SK-N-SH (cell line): ENCODE measurements around the gene MAP3K6. TPM values are rescaled to one million over a fixed set of nuclear protein-coding genes. Genes with fewer than 3 reads are reported as not detected.

ENCODE experiments used
- CTCF ChIA-PET: fragments of 300-600, 350-600 bp; formaldehyde crosslinking; extraction: SDS; loops from one replicate; lab custom pipeline; 2021; lab: Yijun Ruan, JAX
- POLR2A ChIA-PET: fragments of 350-600 bp; sonication (Branson Sonifier 250); formaldehyde crosslinking; extraction: SDS; loops from one replicate; lab custom pipeline; 2020; ENCODE audit warnings: antibody characterized with exemption, inconsistent platforms; lab: Yijun Ruan, JAX
- DNase-seq: peaks from one replicate; pipeline ENCODE4 v3.0.0; 2012
- H2AFZ ChIP-seq: fragments of 200-600 bp; sonication (generic); 2 replicates; pipeline ENCODE4 v1.8.1; 2016; ENCODE audit warnings: antibody characterized with exemption, mild to moderate bottlenecking, low read depth
- H3F3A ChIP-seq: fragments of 200-600 bp; sonication (generic); replicated peaks from 2 replicates; pipeline ENCODE3; 2016; ENCODE audit warnings: antibody characterized with exemption, mild to moderate bottlenecking; ENCODE audit not compliant: insufficient read depth
- H3K27ac ChIP-seq, 2 experiments: fragments of 200-500 bp in 1 of 2; fragments of 200-600 bp in 1 of 2; sonication (Bioruptor generic) in 1 of 2; sonication (generic), shearing (Covaris generic) in 1 of 2; 2 replicates each; pipeline versions ENCODE4 v1.5.1 to v1.6.1; 2014 to 2016; ENCODE audit warnings: low read depth in 2 of 2, inconsistent platforms in 1 of 2, low read length in 1 of 2, mild to moderate bottlenecking in 1 of 2, mixed read lengths in 1 of 2
- H3K27me3 ChIP-seq: fragments of 200-600 bp; sonication (generic), shearing (Covaris generic); 2 replicates; pipeline ENCODE4 v1.6.1; 2016; ENCODE audit warnings: mixed run types; ENCODE audit not compliant: insufficient read depth
- H3K36me3 ChIP-seq, 2 experiments: fragments of 200-500 bp in 1 of 2; fragments of 200-600 bp in 1 of 2; sonication (Bioruptor generic) in 1 of 2; sonication (generic) in 1 of 2; replicated peaks in 1 of 2; 2 replicates each; pipeline versions ENCODE3 to v1.5.1; 2014 to 2016; ENCODE audit warnings: low read length in 1 of 2, mild to moderate bottlenecking in 1 of 2; ENCODE audit not compliant: insufficient read depth in 2 of 2, control insufficient read depth in 1 of 2
- H3K4me1 ChIP-seq, 2 experiments: fragments of 200-500 bp in 1 of 2; fragments of 200-600 bp in 1 of 2; sonication (Bioruptor generic) in 1 of 2; sonication (generic), shearing (Covaris generic) in 1 of 2; 2 replicates each; pipeline versions ENCODE4 v1.5.1 to v1.6.1; 2014 to 2016; ENCODE audit warnings: low read depth in 1 of 2, low read length in 1 of 2, mixed run types in 1 of 2; ENCODE audit not compliant: insufficient read depth in 2 of 2, control insufficient read depth in 1 of 2
- H3K4me2 ChIP-seq: fragments of 200-600 bp; sonication (generic), shearing (Covaris generic); 2 replicates; pipeline ENCODE4 v1.6.1; 2017; ENCODE audit warnings: mixed run types
- H3K4me3 ChIP-seq, 2 experiments: fragments of 200-500 bp in 1 of 2; fragments of 200-600 bp in 1 of 2; sonication (Bioruptor generic) in 1 of 2; sonication (generic), shearing (Covaris generic) in 1 of 2; 2 replicates each; pipeline versions ENCODE4 v1.5.1 to v1.8.1; 2014 to 2016; ENCODE audit warnings: low read depth in 2 of 2, inconsistent platforms in 1 of 2, low read length in 1 of 2, mild to moderate bottlenecking in 1 of 2, mixed read lengths in 1 of 2, moderate library complexity in 1 of 2
- H3K79me2 ChIP-seq: fragments of 200-600 bp; sonication (generic); 2 replicates; pipeline ENCODE4 v1.8.1; 2017; ENCODE audit warnings: mild to moderate bottlenecking; ENCODE audit not compliant: insufficient read depth
- H3K9ac ChIP-seq: fragments of 200-600 bp; sonication (generic); 2 replicates; pipeline ENCODE4 v1.6.1; 2017; ENCODE audit warnings: mixed run types
- H3K9me2 ChIP-seq: fragments of 200-600 bp; sonication (generic); 2 replicates; pipeline ENCODE4 v1.6.1; 2017; ENCODE audit warnings: mixed run types
- H3K9me3 ChIP-seq: fragments of 200-600 bp; sonication (generic); 2 replicates; pipeline ENCODE4 v1.6.1; 2017; ENCODE audit warnings: mixed run types, mild to moderate bottlenecking, moderate library complexity
- H4K20me1 ChIP-seq: fragments of 200-600 bp; sonication (generic); 2 replicates; pipeline ENCODE4 v1.6.1; 2017; ENCODE audit warnings: mild to moderate bottlenecking, mixed run types; ENCODE audit not compliant: insufficient read depth
- CHD2 ChIP-seq: fragments of 150-350 bp; IDR thresholded peaks from 2 replicates; pipeline ENCODE4 v1.6.1; 2018; ENCODE audit warnings: low read length; ENCODE audit not compliant: partially characterized antibody
- ELF1 ChIP-seq: IDR thresholded peaks from 2 replicates; pipeline ENCODE4 v1.4.0; 2012
- FOXJ3 ChIP-seq: sonication (generic); formaldehyde crosslinking; IDR thresholded peaks from 2 replicates; pipeline ENCODE4 v1.5.1; 2020; ENCODE audit warnings: mild to moderate bottlenecking, missing genetic modification reagents
- FOXM1 ChIP-seq: IDR thresholded peaks from 2 replicates; pipeline ENCODE4 v1.4.0; 2012; ENCODE audit warnings: low read depth, mild to moderate bottlenecking
- GABPA ChIP-seq: IDR thresholded peaks from 2 replicates; pipeline ENCODE4 v1.4.0; 2012; ENCODE audit warnings: low read depth, mild to moderate bottlenecking
- GATA2 ChIP-seq: sonication (generic); formaldehyde crosslinking; IDR thresholded peaks from 2 replicates; pipeline ENCODE4 v1.5.0; 2020; ENCODE audit warnings: mild to moderate bottlenecking, missing genetic modification reagents
- MXI1 ChIP-seq: IDR thresholded peaks from 2 replicates; pipeline ENCODE4 v1.6.1; 2012; ENCODE audit warnings: mild to moderate bottlenecking, low read depth, low read length, improper control_type of control experiment
- RCOR1 ChIP-seq: fragments of 150-350 bp; IDR thresholded peaks from 2 replicates; pipeline ENCODE4 v1.6.1; 2017; ENCODE audit warnings: antibody characterized with exemption, low read length
- RFX5 ChIP-seq: IDR thresholded peaks from 2 replicates; pipeline ENCODE4 v1.6.1; 2012; ENCODE audit warnings: mild to moderate bottlenecking, improper control_type of control experiment, low read length
- SIN3A ChIP-seq: IDR thresholded peaks from 2 replicates; pipeline ENCODE4 v1.6.1; 2012; ENCODE audit warnings: low read depth, mild to moderate bottlenecking, low read length, moderate library complexity, borderline replicate concordance
- TCF12 ChIP-seq: IDR thresholded peaks from 2 replicates; pipeline ENCODE4 v1.4.0; 2012
- WGBS: methylation state at CpG from one replicate; pipeline ENCODE4 v1.1.6; 2017; ENCODE audit warnings: low lambda C conversion rate; 5-methylcytosine and 5-hydroxymethylcytosine counted together
- polyA plus RNA-seq, 3 experiments: library from polyadenylated mRNA; depleted of rRNA; stranded (reverse); fragments of >200 nt; gene quantifications; 2 replicates each; pipeline ENCODE4 v1.2.3, GENCODE V29; 2012
- TF ChIP-seq, protein P1 (sequence below): IDR thresholded peaks from 2 replicates; pipeline ENCODE4 v1.4.0; 2012; ENCODE audit warnings: low read depth, borderline replicate concordance
- TF ChIP-seq, protein P2 (sequence below): IDR thresholded peaks from 2 replicates; pipeline ENCODE4 v1.6.1; 2012; ENCODE audit warnings: mild to moderate bottlenecking, low read depth, low read length, moderate library complexity
- TF ChIP-seq, protein P3 (sequence below): IDR thresholded peaks from 2 replicates; pipeline ENCODE4; 2012
- TF ChIP-seq, protein P4 (sequence below): fragments of 150-350 bp; IDR thresholded peaks from 2 replicates; pipeline ENCODE4 v1.6.1; 2016; ENCODE audit warnings: mild to moderate bottlenecking, low read depth, low read length
- TF ChIP-seq, protein P5 (sequence below): fragments of 150-350 bp; IDR thresholded peaks from 2 replicates; pipeline ENCODE4 v1.6.1; 2017; ENCODE audit warnings: antibody characterized with exemption, low read length, low read depth, borderline replicate concordance

MAP3K6 gene
- polyA plus RNA-seq, 1 of the 3 experiments (the other 2 are of a cell fraction): 17.3 TPM

DNA sequence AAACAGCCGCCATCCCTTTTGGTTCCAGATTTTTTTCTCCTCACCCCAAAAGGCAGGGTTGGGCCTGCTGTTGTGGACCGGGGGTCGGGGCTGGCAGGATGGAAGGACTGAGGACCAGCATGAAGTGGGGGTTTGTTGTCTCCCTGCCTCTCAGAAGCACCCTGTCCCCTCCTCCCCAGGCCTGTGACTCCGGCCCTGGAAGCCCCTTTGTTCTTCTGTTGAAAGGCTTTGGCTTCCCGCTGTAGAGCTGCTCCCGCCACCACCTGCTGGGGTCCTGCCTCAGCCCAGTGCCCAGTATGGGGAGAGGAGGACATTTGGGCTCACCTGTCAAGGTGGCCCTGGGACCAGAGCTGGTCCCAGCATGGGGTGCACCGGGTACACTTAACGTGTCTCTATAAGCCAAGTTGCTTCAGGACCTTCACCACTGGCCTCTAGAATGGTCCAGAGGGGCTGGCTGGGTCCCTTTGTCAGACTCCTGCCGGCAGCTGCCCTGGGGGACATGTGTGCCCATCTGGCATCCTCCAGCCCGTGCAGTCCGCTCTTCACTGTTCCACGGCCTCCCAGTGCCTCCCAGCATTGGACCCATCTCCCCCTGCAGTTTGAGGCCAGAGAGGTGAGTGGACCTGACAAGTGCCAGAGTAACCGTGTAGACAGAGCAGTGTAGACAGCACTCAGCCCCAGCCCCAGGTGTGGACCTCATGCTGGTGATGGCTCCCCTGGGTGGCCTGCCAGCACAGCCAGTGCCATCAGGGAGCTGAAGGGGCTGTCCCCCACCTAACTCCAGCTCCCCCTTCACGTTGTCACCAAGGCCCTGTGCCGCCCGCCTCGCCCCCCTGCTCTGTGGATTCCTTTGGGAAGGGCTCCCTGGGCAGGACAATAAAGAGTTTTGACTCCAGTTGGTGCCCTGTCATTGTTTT, 31.0 kb downstream of the MAP3K6 start:
- Histone ChIP-seq H3K27ac (no peak overlapping the region), H3K27me3 (no peaks in the 10 kb centered on the region), H4K20me1 (no peaks in the 10 kb centered on the region), H2AFZ (no peak overlapping the region), H3K4me1 (no peaks in the 10 kb centered on the region), H3K36me3 (peaks cover 4 to 48% of the 10 kb centered on the region in 2 experiments), H3K9me3 (no peaks in the 10 kb centered on the region), H3K79me2 (0 out of 2 replicates have a peak, but pooled peaks cover 3% of the 10 kb centered on the region), H3K9me2 (no peaks in the 10 kb centered on the region), H3K4me2 (no peak overlapping the region), H3K9ac (no peak overlapping the region), H3K4me3 (no peak overlapping the region), H3F3A (no peaks in the 10 kb centered on the region)
- no peak for DNase-seq
- ChIA-PET CTCF (interaction anchor here (1.2 to 7.4 kb wide), 6 partner anchors 8 to 271 kb away, joined by 3 to 85 read pairs (median 7); no protein-coding TSS in a partner anchor), POLR2A (interaction anchor here (1.5 kb wide), 1 partner anchor 13 kb away, joined by 5 read pairs; no protein-coding TSS in a partner anchor)
- 95% methylated on average over 10 of the region's 17 CpGs for WGBS
- TF ChIP-seq CHD2: no peak
- TF ChIP-seq TCF12: no peak
- no peak for TF ChIP-seq SIN3A
- no peak for TF ChIP-seq MXI1
- TF ChIP-seq, protein P1, sequence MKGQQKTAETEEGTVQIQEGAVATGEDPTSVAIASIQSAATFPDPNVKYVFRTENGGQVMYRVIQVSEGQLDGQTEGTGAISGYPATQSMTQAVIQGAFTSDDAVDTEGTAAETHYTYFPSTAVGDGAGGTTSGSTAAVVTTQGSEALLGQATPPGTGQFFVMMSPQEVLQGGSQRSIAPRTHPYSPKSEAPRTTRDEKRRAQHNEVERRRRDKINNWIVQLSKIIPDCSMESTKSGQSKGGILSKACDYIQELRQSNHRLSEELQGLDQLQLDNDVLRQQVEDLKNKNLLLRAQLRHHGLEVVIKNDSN: no peak
- TF ChIP-seq, protein P2, sequence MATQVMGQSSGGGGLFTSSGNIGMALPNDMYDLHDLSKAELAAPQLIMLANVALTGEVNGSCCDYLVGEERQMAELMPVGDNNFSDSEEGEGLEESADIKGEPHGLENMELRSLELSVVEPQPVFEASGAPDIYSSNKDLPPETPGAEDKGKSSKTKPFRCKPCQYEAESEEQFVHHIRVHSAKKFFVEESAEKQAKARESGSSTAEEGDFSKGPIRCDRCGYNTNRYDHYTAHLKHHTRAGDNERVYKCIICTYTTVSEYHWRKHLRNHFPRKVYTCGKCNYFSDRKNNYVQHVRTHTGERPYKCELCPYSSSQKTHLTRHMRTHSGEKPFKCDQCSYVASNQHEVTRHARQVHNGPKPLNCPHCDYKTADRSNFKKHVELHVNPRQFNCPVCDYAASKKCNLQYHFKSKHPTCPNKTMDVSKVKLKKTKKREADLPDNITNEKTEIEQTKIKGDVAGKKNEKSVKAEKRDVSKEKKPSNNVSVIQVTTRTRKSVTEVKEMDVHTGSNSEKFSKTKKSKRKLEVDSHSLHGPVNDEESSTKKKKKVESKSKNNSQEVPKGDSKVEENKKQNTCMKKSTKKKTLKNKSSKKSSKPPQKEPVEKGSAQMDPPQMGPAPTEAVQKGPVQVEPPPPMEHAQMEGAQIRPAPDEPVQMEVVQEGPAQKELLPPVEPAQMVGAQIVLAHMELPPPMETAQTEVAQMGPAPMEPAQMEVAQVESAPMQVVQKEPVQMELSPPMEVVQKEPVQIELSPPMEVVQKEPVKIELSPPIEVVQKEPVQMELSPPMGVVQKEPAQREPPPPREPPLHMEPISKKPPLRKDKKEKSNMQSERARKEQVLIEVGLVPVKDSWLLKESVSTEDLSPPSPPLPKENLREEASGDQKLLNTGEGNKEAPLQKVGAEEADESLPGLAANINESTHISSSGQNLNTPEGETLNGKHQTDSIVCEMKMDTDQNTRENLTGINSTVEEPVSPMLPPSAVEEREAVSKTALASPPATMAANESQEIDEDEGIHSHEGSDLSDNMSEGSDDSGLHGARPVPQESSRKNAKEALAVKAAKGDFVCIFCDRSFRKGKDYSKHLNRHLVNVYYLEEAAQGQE: no peak
- TF ChIP-seq, protein P3, sequence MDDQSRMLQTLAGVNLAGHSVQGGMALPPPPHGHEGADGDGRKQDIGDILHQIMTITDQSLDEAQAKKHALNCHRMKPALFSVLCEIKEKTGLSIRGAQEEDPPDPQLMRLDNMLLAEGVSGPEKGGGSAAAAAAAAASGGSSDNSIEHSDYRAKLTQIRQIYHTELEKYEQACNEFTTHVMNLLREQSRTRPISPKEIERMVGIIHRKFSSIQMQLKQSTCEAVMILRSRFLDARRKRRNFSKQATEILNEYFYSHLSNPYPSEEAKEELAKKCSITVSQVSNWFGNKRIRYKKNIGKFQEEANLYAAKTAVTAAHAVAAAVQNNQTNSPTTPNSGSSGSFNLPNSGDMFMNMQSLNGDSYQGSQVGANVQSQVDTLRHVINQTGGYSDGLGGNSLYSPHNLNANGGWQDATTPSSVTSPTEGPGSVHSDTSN: no peak
- TF ChIP-seq ELF1: no peak
- TF ChIP-seq GABPA: no peak
- no peak for TF ChIP-seq RCOR1
- TF ChIP-seq, protein P4, sequence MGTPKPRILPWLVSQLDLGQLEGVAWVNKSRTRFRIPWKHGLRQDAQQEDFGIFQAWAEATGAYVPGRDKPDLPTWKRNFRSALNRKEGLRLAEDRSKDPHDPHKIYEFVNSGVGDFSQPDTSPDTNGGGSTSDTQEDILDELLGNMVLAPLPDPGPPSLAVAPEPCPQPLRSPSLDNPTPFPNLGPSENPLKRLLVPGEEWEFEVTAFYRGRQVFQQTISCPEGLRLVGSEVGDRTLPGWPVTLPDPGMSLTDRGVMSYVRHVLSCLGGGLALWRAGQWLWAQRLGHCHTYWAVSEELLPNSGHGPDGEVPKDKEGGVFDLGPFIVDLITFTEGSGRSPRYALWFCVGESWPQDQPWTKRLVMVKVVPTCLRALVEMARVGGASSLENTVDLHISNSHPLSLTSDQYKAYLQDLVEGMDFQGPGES: no peak
- TF ChIP-seq FOXM1: no peak
- TF ChIP-seq GATA2 (CRISPR knock-in tag): no peak
- TF ChIP-seq FOXJ3 (CRISPR knock-in tag): no peak
- no peak for TF ChIP-seq RFX5
- TF ChIP-seq, protein P5, sequence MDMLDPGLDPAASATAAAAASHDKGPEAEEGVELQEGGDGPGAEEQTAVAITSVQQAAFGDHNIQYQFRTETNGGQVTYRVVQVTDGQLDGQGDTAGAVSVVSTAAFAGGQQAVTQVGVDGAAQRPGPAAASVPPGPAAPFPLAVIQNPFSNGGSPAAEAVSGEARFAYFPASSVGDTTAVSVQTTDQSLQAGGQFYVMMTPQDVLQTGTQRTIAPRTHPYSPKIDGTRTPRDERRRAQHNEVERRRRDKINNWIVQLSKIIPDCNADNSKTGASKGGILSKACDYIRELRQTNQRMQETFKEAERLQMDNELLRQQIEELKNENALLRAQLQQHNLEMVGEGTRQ: no peak
